D341Med (cell line): ENCODE results near the gene VEGFB.
A peak's percentile ranks its signal among the peaks of the same experiment; 100 is the strongest.
"Not testable (repeated sequence)": the region's sequence is repeated elsewhere in the genome, so short reads cannot be mapped to it uniquely, and the experiment has no call there.

ENCODE experiments used
- DNase-seq: peaks from one replicate; pipeline ENCODE4 v3.0.0; 2012; ENCODE audit warnings: low spot score

Gene VEGFB

GRCh38 chr11:64232182-64232966, 2.0 kb upstream of the VEGFB start:
- no peak for DNase-seq

DNA sequence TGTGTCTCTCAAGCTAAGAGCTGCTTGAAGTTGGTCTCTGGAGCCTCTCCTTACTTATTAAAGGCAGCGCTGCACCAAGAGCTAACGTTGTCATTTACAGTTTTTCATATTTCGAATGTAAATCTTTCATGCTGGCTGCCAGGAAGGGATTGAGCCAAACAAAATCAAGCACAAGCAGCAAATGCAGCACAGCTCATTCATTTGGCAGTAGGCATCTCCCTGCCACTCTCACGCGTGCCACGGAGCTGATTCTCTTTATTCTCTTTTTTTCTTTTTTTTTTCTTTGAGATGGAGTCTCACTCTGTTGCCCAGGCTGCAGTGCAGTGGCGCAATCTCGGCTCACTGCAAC, 1.4 kb upstream of the VEGFB start:
- no peak for DNase-seq

GRCh38 chr11:64234647-64235379, 429 bp downstream of the VEGFB start:
- DNase-seq = peak; percentile 80

- no peak for DNase-seq
These were observed 1.2 kb downstream of the VEGFB start for GRCh38 chr11:64235437-64236161.

DNA sequence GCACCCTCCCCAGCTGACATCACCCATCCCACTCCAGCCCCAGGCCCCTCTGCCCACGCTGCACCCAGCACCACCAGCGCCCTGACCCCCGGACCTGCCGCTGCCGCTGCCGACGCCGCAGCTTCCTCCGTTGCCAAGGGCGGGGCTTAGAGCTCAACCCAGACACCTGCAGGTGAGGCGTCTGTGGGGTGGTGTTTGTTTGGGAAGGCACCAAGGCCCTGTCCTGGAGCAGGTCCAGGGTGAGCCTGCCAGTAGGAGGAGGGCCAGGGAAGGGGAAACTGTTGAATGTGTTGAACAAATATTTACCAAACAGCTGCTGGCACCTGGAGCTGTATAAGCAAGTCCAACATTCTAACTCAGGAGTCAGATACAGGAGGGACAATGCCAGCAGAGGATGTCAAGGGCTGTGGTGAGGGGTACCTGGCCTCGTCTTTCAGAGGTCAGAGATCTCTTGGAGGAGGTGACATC, 3.1 kb downstream of the VEGFB start:
- DNase-seq = no peak

- no peak for DNase-seq
These were observed 3.7 kb downstream of the VEGFB start for GRCh38 chr11:64238076-64238475.

GRCh38 chr11:64238999-64239398, 4.6 kb downstream of the VEGFB start:
- DNase-seq = no peak

GRCh38 chr11:64239662-64240434, 5.5 kb downstream of the VEGFB start:
- DNase-seq = no peak

DNA sequence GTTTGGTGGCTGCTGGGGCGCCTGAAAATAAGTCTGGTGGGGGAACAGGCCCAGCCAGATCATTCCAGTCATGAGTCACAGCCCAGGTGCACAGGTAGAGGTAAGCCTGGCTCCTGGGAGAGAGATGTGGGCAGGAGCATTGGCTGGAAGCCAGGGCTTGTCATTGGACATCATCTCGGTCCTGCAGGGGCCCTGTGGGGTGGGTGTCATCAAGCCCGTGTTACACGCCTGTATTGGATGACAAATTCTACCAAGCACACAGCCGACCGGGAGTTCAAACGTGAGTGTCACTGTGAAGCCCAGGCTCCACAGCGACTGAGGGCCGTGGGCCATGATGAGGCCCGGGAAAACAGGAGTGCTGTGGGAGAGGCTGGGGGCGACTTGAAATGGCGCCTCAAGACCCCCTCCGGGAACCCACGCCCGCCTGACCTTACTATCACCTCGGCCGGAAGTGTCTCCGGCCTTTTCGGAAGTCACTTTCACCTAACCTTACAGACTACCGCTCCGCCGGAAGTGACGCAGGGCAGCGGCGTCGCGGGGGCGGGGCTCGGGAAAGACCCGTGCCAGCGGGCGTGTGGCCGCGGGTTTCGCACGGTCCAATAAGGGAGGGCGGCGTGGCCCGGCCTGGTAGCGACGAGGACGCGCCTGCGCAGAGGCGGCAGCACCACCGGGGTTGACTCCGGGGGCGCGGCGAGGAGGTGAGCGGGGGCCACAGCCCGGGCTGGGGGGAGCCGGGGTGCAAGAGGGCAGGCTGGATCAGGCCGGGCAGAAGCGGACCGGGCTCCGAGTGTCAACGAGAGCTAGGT, 6.3 kb downstream of the VEGFB start, which contains the start of gene FKBP2:
TSS of gene FKBP2 (plus strand) at position 661 of the 806 bp plus-strand sequence. CDS start 1,293 bp downstream, outside the sequence.
- DNase-seq = peak; percentile 98

DNA sequence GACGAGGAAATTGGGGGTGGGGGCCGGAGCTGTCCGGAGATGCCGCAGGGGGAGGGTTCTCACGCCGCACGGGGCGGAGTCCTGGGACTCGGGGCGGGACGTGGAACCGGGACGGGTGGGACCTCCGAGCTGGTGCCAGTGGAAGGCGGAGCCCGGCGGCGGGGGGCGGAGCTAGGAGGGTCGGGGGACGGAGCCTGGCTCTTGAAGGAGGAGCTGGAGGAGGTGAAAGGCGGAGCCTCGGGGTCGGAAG, 6.8 kb downstream of the VEGFB start:
- peak; percentile 94 for DNase-seq

- DNase-seq = peak; percentile 50
These were observed 7.3 kb downstream of the VEGFB start for GRCh38 chr11:64241491-64242374.

DNA sequence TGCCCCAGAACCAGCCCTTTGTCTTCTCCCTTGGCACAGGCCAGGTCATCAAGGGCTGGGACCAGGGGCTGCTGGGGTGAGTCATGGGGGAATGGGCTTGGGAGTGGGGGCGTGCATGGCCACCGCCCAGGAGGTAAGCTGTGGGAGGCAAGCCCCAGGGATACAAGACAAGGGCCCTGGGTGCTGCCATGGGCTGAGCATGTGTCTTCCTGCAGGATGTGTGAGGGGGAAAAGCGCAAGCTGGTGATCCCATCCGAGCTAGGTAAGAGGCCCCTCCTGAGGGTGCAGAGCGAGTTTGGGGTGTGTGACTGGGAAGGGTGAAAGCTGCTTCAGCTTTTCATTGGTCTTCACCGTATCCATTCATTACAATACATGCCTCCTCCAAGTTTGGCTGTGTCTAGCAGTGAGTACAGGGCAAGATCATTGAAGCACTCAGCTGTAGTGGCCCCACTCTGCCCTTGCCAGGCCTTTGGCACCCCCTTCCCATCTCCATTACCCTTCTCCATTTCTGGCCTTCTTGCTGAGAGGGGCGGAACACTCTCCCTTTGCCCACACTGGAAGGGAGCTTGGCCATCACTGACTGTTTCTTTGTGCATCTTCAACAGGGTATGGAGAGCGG, 9.0 kb downstream of the VEGFB start:
- DNase-seq = no peak

GRCh38 chr11:64244107-64244506, 9.7 kb downstream of the VEGFB start:
- DNase-seq = no peak

- no peak for DNase-seq
These were observed 10.6 kb downstream of the VEGFB start for GRCh38 chr11:64244966-64245365.

- DNase-seq = no peak
These were observed 11.0 kb downstream of the VEGFB start for GRCh38 chr11:64245401-64245796.

GRCh38 chr11:64245797-64246620, 11.6 kb downstream of the VEGFB start:
- DNase-seq = no peak

- not testable (repeated sequence) for DNase-seq
These were observed 12.2 kb downstream of the VEGFB start for GRCh38 chr11:64246621-64246870.

DNA sequence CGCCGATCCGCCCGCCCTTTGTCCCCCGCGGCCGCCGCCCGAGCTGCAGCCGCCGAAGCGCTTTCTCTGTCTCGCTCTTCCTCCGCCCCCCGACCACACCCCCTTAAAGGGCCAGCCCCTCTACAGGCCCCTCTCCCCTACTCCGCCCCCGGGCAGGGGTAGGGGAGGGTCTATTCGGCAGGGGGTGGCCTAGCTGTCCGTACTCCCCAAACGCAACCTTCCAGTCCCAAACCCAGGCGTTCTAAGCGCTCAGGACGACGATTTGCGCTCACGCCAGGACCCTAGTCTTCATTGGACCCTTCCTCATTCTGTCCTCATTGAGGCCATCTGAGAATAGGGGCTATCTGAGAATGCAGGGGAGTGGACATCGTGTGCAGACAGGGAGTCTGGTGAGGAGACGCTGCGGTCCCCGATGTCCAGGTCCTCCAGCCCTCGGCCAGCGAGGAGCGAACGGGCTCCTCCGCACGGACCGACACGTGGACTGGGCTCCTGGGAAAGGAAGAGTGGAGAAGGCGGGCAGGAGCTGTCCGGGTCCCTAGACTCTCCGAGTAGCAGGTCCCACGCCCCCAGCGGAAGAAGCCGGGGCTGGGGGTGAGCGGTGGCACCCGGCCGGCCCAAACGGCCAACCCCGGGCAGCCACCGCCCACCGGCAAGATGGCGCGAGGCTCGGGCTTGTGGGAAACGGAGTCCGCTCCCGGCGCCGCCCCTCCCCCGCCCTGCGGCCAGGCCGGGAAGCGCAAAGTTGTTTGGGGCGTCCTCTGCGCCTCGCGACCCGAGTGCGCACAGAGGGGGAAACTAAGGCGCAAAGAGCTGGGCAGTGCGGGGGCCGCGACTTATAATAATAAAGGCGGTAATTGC, 12.7 kb downstream of the VEGFB start, which contains the start of gene PPP1R14B:
TSS of gene PPP1R14B (minus strand) at position 73 of the 858 bp plus-strand sequence. CDS start 270 bp downstream, outside the sequence.
- peak; percentile 90 for DNase-seq
